ENCODE results near the gene PID1.

The PID1 gene

DNA sequence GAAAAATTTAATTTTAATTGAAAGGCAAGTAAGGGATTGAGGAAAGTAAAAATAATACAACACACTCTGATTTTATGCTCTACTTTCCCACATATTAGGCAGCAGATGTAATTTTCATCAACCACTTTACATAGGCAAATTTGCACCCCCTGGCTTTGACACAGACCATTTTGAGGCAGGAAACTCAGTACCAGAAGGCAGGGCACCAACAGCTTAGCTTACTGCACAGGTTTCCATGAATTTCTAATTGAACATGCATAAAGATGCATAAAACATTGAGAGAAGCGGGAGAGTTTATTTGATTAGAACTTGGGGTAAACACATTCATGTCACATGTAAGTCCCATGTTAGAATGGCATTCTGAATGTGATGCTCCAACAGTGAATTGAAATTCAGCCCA lies 171.9 kb downstream of the PID1 start:
- Histone ChIP-seq H3K27ac (no peak overlapping the region), H3K27me3 (ENCODE audit: insufficient read depth, low read depth, severe bottlenecking) (peaks cover 11% of the 10 kb centered on the region), H3K4me3 (ENCODE audit: low read depth, low read length) (no peak overlapping the region), H3K9me3 (ENCODE audit: severe bottlenecking) (no peaks in the 10 kb centered on the region), H3K36me3 (no peaks in the 10 kb centered on the region)
- no peak for DNase-seq
- TF ChIP-seq, protein P1, sequence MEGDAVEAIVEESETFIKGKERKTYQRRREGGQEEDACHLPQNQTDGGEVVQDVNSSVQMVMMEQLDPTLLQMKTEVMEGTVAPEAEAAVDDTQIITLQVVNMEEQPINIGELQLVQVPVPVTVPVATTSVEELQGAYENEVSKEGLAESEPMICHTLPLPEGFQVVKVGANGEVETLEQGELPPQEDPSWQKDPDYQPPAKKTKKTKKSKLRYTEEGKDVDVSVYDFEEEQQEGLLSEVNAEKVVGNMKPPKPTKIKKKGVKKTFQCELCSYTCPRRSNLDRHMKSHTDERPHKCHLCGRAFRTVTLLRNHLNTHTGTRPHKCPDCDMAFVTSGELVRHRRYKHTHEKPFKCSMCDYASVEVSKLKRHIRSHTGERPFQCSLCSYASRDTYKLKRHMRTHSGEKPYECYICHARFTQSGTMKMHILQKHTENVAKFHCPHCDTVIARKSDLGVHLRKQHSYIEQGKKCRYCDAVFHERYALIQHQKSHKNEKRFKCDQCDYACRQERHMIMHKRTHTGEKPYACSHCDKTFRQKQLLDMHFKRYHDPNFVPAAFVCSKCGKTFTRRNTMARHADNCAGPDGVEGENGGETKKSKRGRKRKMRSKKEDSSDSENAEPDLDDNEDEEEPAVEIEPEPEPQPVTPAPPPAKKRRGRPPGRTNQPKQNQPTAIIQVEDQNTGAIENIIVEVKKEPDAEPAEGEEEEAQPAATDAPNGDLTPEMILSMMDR (IDR thresholded peaks at IDR 0.05; ENCODE audit: low read depth, low read length) = no peak

DNA sequence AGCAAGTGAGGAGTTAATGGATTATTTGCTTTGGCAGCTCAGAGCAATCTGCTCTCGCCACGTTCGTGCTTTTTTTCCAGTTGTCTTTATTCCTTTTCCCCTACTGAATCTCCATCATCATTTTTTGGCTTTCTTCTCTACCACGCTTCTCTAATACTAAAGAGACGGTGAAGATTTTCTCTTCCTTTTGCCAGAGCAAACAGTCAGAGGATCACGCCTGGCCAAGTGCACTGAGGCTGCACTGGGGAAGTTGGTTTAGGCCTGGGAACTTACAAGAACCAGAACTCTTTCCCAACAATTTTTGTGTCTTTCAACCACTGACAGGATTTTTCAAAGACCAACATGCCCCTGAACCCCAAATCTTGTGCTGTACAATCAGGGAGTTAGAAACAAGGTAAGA lies 172.3 kb downstream of the PID1 start:
- DNase-seq = no peak
- peaks cover 13% of the 10 kb centered on the region for H3K27me3 ChIP-seq (ENCODE audit: insufficient read depth, low read depth, severe bottlenecking)
- no peak overlapping the region for H3K27ac ChIP-seq
- no peaks in the 10 kb centered on the region for H3K36me3 ChIP-seq
- H3K9me3 ChIP-seq (ENCODE audit: severe bottlenecking) = no peaks in the 10 kb centered on the region
- TF ChIP-seq, protein P1 (IDR thresholded peaks at IDR 0.05; ENCODE audit: low read depth, low read length) = no peak
- H3K4me3 ChIP-seq (ENCODE audit: low read depth, low read length) = no peak overlapping the region

DNA sequence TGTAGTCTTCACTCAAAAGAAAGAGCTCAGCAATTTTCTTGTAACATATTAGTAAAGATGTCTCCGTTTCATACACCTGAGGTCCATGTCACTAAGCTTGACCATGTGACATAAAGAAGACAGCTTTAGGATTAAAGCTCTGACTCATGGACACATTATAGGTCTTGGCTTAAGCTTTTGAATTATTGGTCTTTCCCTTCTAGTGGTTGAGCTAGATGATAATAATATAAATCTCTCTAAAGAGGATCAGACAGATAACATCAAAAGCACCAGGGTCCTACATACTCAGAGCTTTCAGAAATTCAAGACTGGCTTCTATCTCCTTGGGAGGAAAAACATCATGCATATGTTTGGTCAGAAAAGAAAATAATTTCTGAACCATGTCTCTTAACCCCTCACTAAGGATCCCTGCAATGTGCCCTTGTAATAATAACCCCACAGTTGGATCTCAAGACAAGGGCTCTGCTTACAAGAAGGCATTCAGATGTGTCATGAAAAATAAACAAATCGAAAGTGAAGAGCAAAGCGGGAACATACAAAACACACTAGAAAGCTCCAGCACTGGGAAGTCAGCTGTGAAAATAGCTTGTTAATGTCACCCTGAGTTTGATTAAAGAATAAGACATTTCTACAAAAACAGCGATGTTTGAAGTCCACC lies 174.5 kb downstream of the PID1 start:
- Histone ChIP-seq H3K36me3 (no peaks in the 10 kb centered on the region), H3K9me3 (ENCODE audit: severe bottlenecking) (no peaks in the 10 kb centered on the region), H3K27me3 (ENCODE audit: insufficient read depth, low read depth, severe bottlenecking) (peaks cover 19% of the 10 kb centered on the region), H3K4me3 (ENCODE audit: low read depth, low read length) (no peak overlapping the region), H3K27ac (no peak overlapping the region)
- TF ChIP-seq, protein P1 (IDR thresholded peaks at IDR 0.05; ENCODE audit: low read depth, low read length) = no peak
- no peak for DNase-seq

DNA sequence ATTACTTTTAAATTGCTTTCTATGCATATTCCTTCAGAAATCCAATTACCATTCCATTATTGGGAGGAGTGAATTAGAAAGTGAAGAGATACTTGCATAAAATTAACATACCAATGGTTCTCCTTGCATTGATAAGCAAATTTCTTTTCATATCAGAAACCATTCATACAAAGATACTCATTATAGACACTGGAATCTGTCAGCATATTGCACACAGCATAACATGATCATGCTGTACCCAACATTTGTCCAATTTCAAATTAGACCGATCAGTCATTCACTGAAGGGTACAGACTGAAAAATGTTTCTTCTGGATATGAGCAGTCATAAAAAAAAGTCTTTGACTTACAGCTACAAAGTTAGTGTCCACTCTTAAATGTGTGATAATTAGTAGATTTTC lies 175.6 kb downstream of the PID1 start:
- no peaks in the 10 kb centered on the region for H3K36me3 ChIP-seq
- H3K27me3 ChIP-seq (ENCODE audit: insufficient read depth, low read depth, severe bottlenecking) = peaks cover 22% of the 10 kb centered on the region
- H3K27ac ChIP-seq = no peak overlapping the region
- H3K9me3 ChIP-seq (ENCODE audit: severe bottlenecking) = no peaks in the 10 kb centered on the region
- H3K4me3 ChIP-seq (ENCODE audit: low read depth, low read length) = no peak overlapping the region
- DNase-seq = no peak
- TF ChIP-seq, protein P1 (IDR thresholded peaks at IDR 0.05; ENCODE audit: low read depth, low read length) = no peak

DNA sequence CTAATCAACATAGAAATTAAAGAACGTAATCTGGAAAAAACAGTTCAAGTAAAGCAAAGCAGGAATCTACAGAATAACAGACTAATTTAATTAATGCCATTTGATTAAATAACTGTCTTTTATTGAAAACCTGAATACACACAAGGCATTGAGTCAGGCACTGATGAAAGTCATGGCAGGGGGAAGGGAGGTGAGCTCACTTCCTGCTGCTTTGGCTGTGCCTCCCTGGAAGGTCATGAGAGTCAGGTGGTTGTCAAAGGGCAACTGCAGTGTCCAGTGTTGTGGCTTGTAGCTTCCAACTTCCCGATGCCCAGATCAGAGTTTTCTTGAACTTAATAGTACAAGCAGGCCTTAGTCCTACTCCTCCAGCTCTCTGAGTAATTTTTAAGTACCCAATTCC lies 180.9 kb downstream of the PID1 start:
- Histone ChIP-seq H3K36me3 (no peaks in the 10 kb centered on the region), H3K9me3 (ENCODE audit: severe bottlenecking) (no peaks in the 10 kb centered on the region), H3K4me3 (ENCODE audit: low read depth, low read length) (no peak overlapping the region), H3K27ac (no peak overlapping the region), H3K27me3 (ENCODE audit: insufficient read depth, low read depth, severe bottlenecking) (peaks cover 31% of the 10 kb centered on the region)
- DNase-seq = no peak
- TF ChIP-seq, protein P1 (IDR thresholded peaks at IDR 0.05; ENCODE audit: low read depth, low read length) = no peak

DNA sequence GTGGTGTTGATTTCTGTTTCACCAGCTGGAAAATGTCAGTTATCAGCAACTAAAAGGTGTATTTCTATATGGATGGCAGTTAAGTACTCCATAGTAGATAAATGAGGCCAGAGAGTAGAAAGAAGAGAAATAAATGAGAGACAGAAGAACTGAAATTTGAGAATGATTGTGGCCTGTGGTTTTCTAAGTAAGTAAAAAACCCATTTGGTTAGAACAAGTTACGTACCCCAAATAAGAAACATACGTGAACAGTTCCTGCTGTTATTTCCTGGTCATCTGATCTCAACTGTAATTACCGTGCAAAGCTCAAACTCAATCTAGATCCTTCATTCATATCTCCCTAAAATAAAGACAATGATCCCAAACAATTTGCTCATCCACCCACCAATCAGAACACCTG lies 181.3 kb downstream of the PID1 start:
- H3K9me3 ChIP-seq (ENCODE audit: severe bottlenecking) = no peaks in the 10 kb centered on the region
- H3K36me3 ChIP-seq = no peaks in the 10 kb centered on the region
- TF ChIP-seq, protein P1 (IDR thresholded peaks at IDR 0.05; ENCODE audit: low read depth, low read length) = no peak
- no peak overlapping the region for H3K4me3 ChIP-seq (ENCODE audit: low read depth, low read length)
- H3K27me3 ChIP-seq (ENCODE audit: insufficient read depth, low read depth, severe bottlenecking) = peaks cover 31% of the 10 kb centered on the region
- no peak overlapping the region for H3K27ac ChIP-seq
- DNase-seq = no peak
